GM19455 (cell line): ENCODE data around the gene SSTR5.

Source experiments
- ATAC-seq: cut with Tn5 transposase; IDR thresholded peaks from one replicate; pipeline ENCODE4 v1.9.1; 2021; ENCODE audit not compliant: unreplicated experiment

SSTR5 gene

DNA sequence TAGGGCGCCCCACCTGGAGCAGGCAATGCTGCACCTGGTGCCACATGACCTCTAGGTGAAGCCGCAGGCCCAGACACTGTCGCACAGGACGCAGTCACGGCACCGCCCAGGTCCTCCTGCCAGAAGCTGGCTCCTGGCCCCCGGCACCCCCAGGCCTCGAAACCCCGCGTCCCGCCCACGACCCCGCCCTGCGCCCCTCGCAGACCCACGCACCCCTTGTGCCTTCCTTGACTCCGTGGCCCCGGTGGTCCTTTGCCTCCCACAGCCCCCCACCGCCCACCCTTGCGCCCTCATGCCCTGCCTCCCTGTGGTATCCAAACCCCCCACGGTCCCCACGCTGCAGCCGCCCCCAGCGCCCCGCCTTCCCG lies 29.8 kb downstream of the SSTR5 start:
- no peak for ATAC-seq

- no peak for ATAC-seq
These were observed 30.5 kb downstream of the SSTR5 start for GRCh38 chr16:1102921-1103635.

DNA sequence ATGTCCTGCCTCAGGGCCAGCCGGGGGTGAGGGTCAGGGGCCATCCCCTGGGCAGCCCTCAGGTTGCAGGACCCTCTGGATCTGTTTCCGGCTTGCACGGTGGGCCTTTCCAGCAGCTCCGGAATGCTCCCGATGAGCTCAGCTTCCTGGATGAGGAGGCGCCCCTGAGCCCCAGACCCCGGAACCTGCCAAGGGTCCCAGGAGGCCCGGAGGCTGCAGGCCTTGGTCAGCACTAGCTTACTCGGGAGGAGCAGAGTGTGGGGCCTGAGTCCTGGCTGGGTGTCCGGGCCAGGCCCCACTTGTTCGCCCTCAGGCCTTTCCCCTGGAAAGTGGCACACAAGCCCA lies 31.1 kb downstream of the SSTR5 start:
- ATAC-seq: no peak

DNA sequence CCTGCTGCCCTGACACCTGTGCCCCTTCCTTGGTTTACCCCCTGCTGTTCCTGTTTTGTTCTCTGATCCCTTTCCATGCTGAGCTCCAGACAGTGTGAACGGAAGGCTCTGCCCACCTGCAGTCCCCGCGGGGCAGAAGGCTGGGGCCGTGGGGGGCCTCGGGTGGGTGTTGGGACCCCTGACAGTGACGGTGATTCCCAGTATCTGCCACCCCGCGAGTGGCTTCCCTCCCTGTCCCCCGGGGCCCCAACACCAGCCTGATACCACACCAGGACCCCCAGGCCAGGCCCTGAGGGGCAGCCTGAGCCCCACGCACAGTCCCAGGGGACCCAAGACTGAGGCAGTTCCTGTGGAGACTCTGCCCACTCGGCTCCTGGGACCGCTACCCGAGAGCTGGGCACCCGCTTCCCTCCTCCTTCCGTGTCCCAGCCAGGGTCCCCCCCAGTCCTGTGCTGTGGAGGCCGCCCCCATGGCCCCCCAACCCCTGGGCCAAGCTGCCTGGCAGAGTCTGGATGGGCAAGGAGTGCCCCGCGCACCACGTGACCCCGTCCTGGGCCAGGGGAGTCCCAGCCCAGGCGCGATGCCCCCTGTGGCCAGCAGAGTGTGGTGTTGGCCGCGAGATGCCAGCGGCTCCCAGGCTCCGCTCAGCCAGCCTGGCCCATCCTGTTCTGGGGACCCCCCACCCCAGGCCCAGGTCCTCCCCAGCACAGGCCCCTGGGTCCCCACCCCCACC lies 33.5 kb downstream of the SSTR5 start:
- ATAC-seq: no peak

DNA sequence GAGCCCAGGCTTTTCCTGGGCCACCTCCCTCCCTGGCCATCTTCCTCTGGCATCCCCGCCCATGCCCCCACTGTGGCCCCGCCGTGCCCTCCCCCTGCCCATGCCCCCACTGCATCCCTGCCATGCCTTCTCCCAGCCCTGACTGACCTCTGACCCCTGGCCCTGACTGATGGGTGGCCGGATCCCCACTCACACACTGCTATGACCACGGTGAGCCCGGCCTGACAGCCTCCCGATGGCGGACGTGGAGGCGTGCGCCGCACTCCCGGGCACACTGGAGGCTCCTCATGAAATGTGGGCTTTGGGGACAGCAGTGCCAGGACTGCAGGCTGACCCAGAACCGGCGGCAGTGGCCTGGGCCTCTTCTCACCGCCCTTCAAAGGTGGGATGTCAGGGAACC lies 34.1 kb downstream of the SSTR5 start:
- no peak for ATAC-seq

GRCh38 chr16:1107141-1107540 lies 34.6 kb downstream of the SSTR5 start:
- no peak for ATAC-seq

GRCh38 chr16:1107731-1108130 lies 35.2 kb downstream of the SSTR5 start:
- no peak for ATAC-seq

- no peak for ATAC-seq
These were observed 36.0 kb downstream of the SSTR5 start for GRCh38 chr16:1108299-1109252.

GRCh38 chr16:1109648-1110047 lies 37.1 kb downstream of the SSTR5 start:
- no peak for ATAC-seq

DNA sequence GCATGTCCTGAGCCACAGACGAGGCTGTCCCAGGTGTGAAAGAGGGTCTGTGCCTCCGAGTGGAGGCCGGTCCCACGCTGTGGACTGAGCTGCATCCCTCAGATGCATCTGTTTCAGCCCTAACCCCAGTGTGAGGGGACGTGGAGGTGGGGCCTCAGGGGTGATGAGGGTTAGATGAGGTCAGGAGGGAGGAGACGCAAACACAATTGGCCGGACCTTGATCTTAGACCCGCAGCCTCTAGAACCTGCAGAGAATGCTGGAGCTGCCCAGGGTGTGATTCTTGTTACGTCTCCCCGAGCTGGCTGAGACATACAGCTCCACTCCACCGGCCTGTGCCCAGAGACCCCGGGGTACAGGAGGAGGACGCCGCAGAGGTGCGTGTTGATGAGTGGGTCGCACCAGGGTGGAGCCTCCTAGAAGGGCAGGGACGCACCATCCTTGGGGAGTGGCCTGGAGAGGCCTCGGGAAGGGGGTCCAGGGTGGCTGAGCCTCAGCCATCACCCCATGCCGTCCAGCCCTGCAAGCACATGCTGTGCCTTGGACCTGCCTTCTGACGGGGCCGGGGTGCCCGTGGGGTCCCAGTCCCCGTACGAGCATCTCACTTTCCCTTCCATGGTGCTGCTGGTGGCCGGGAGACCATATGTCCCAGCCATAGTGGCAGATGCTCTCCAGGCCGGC lies 40.1 kb downstream of the SSTR5 start:
- no peak for ATAC-seq

DNA sequence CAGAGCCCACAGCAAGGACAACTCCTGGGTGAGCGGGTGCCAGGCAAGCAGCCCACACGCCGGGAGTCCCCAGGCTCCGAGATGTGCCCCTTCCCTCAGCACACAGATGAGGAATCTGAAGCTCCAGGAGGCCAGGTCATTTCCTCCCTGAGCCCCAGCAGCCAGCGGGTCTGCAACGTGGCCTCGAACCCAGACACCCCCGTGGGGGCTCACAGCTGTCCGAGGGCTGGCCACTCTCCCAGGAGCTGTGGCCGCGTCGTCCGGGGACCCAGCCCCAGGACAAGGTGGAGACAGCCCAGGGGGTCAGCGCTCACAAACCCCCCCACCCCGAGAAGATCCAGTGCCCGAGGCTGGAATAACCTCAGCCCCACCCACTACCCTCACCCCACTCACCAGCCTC lies 40.9 kb downstream of the SSTR5 start:
- no peak for ATAC-seq

- no peak for ATAC-seq
These were observed 41.5 kb downstream of the SSTR5 start for GRCh38 chr16:1113889-1114526.

DNA sequence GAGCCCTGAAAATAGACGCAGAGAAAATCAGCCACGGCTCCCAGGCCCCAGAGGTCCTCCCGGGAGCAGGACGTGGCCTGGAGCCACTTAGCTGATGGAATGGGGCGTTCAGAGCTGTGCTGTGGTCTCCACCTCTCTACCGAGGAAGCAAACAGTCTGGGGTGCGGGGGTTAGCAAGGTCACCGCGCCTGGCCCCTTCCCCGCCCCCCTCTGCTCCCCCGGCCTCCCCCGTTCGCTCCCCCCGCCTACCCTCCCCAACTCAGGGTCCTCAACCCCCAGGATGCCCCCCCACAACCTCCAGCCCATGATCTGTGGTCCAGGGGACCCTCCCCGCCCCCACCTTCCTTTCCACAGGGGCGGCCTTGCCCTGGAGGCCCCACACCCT lies 44.1 kb downstream of the SSTR5 start:
- ATAC-seq: no peak

DNA sequence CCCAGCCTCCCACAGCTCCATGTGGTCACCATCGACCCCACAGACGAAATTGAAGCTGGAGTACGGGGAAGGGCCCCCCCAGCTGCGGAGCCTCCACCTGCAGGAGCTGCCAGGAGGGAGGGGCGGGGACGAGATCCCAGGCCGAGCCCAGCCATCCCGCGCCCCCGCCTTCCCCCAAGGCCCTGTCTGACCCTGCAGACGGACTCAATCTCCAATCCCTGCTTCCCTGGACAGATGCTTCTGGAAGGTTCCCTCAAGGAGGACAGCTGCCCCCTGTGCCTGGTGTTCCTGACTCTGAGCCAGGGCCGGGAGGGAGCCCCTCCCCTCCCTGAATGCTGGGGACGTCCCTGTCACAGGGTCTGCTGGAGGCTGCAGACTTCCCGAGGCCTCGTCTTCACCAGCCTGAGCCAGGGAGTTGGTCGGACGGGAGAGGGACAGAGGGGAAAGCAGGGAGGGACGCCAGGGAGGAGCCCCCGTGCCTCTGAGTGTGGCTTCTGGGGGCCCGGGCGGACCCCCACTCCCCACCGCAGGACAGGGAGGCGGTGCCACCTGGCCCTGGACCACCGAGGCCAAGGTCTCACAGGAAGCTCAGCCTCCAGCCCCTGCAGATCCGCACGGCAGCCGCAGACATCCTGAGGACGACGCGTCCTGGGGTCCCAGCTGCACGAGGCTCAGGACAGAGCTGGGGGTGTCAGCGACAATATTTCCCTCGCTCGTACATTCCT lies 44.8 kb downstream of the SSTR5 start:
- no peak for ATAC-seq

DNA sequence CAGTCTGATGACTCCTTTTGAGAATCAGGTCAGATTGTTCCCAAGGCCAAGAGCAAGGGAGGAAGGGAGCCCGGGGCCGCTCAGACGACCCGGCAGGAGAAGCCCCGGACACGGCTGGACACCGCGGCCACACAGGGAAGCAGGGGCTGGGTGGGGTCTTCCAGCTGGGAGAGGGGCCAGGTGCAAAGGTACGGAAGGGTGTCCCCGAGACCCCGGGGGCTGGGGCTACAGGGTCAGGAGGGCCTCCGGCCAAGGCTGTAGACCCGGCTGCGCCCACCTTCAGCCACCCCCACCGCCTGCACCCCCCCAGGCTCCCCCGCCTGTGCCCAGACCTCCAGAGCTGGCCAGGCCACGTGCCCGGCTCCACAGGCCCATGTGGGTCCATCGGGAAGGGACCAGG lies 45.4 kb downstream of the SSTR5 start:
- ATAC-seq: no peak

DNA sequence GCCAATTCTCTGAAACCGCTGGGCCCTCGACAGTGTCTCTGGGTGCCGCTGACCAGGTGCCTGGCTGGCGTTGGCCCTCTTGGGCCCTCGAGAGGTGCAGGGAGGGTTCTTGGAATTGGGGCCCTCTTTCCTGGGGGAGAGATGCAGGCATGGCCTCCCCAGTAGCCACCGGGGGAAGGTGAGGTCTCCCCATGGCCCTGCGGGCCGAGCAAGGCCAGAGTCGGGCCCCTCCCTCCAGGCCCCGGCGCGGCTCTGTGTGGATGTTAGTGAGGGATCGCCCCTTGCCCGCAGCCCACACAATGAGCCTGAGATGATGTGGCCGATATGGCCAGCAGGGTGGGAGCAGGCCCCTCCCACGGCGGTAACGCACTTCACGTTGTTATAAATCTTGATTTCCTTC lies 46.6 kb downstream of the SSTR5 start:
- ATAC-seq: no peak

GRCh38 chr16:1119766-1120576 lies 47.4 kb downstream of the SSTR5 start:
- ATAC-seq: no peak

DNA sequence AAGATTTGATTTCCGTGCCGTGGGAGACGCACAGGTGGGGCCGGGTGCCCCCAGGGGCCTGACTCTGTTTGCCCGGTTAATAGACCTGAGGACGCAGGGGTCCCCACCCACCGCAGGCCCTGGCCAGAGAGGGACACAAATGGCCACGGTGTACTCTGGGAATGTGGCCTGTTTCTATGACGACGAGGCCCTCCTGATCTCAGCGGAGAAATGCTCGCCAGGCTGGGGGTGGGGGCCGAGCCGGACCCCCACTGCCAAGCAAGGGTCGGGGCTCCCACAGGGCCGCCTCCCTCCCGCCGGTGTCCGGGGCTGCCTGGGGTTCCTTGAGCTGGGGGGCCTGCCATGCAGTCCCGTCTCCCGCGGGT lies 48.0 kb downstream of the SSTR5 start:
- no peak for ATAC-seq

- ATAC-seq: no peak
These were observed 48.5 kb downstream of the SSTR5 start for GRCh38 chr16:1121009-1121408.
